NAMALWA (cell line): Measurements from ENCODE around the gene DCAF5.

Source experiments
- DNase-seq: peaks from one replicate; pipeline ENCODE4 v3.0.0-alpha.2; 2015; ENCODE audit warnings: low spot score

DCAF5 gene

GRCh38 chr14:69139743-69140142 is 13.2 kb downstream of the DCAF5 start:
- no peak for DNase-seq

GRCh38 chr14:69137843-69138535 is 14.9 kb downstream of the DCAF5 start:
- DNase-seq, result no peak

DNA sequence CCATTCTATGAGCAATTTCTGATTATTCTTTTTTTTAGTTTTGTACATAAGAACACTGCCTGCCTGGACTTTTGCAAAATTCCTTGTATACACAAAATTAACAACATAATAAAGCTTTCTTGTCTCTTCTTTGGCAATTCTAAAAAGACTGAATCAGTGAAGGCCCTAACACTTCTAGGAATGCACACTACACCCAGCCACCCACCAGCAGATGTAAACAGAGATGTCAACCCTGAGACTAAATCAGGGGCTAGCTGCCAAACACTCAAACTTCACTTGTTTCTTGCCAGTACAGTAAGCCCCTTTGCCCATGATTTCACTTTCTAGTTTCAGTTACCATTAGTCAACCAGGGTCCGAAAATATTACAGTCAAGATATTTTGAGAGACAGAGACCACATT is 15.5 kb downstream of the DCAF5 start:
- DNase-seq, result no peak

DNA sequence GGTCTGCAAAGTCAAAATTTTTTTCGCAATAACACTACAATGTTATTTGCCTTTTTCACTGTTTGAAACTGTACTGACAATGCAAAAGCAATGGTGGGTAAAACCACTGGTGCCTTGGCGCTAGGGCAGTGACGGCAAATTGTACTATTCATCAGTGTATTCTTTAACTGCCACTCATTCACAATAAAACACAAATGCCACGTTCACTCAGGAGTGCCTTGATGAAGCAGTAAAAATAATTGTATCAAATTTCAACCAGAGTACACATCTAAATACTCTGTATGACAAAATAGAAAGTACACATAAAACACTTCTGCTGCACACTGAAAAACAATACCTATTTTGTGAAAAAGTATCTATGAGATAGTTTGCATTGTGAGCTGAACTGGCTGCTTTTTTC is 17.8 kb downstream of the DCAF5 start:
- DNase-seq, result no peak

GRCh38 chr14:69133206-69134125 is 19.5 kb downstream of the DCAF5 start:
- no peak for DNase-seq

DNA sequence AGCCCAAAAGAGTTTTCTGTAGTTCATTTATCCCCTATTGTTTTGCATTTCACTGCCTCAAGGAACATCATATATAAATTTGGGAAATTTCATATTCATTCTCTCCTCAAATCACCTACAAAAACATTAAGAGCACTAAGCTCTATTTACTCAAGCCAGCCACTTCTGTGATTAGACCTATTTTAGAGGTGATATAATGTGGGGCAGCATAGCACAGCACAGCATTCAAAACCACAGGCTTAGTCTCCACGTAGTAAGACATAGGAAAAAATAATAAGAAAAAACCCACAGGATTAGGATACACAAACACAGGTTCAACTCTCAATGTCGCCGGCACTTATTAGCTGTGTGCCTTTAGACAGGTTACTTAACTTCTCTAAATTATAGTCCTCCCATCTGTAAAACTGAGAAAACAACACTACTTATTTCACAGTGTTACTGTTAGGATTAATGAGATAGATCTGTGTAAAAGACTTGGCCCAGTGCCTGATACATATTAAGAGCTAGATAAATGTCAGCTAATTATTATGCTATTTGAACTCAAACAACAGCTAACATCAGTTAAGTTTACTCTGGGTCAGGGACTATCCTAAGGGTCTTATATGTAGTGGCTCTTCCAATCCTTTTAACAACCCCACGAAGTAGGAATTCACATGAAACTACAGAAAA is 20.3 kb downstream of the DCAF5 start:
- DNase-seq, result no peak

DNA sequence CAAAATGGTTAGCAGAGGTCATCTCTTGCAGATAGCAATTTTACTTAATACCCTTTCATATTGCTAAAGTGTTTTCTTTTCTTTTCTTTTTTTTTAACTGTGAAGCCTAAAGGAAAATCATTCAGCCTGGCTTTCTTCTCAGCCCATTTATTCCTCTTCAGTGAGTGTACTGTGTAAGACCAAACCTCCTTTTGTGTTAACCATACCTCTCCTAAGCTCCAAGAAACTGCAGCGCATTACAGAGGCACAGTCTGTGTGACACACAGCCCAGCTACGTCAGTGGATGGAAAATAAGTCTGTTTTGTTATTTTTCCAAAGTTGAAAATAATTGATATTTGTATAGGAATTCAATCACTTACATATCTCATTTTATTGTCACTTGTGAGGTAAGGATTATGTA is 21.7 kb downstream of the DCAF5 start:
- no peak for DNase-seq

- DNase-seq, result peak; percentile 71
Measured at GRCh38 chr14:69129264-69129880, 23.5 kb downstream of the DCAF5 start.

- no peak for DNase-seq
Measured at GRCh38 chr14:69118305-69118704, 34.6 kb downstream of the DCAF5 start.

DNA sequence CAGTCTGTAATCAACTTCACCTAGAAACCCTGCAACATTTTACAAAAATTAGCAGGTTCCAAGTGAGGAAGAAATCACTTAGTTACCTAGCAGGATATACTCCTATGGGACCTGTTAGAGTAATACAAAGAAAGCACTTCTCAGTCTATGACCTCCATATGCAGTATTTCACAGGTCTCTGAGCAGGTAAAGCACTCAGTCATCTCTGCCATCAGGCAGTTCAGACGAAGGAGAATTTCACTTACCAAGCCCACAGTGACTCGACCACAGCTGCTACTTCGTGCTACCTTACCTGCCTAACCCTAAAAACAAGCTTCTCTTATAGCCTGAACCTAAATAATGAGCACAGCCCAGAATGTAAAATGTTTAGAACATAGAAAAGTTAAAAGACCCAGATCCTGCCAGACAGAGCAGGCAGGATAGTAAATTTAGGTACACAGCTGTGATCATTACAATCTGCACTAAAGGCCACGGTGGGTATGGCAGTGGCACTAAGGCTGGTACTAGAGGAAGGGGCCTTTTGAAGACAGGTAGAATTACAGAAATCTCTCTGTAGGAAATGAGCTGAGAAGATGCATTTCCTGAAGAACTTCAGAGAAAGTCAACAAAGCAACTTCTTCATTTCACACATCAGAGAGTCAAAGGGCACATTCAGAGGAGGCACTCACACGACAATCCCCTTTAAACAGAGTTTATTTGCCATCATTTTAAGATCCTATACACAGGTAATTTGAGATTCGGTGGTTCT is 35.7 kb downstream of the DCAF5 start:
- no peak for DNase-seq

DNA sequence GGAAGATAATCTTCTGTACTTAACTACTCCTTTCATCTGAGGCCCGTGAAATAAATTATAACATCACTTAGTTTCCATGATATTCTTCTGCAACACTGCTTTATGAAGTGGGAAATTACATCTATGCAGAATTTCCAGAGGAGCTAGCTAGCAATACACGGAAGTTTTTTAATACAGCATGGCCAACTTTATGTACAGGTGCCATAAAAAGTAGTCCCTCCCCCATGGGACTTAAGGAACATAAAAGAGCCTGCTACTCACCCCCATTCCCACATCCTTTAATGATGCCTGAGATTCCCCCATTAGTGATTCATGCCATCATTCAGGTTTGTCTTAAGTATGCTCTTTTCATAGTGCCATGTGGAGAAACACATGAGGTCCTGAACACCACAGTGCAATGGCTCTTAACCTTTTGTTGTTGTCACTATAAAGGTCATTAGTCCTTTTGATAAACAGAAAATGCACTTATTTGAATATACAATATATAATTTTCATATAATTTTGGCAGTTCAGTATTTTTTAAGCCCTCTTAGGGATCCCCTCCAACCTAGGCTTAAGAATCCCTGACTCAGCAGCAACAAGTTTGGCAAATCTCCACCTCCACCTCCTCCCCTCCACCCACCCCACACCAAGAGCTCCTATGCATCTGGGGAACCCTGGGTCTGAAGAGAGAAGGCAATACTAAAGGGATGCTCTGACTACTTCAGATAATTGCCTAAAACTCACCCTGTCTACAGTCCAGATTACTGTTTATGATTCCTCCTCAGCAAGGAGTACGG is 37.3 kb downstream of the DCAF5 start:
- no peak for DNase-seq

- DNase-seq, result no peak
Measured at GRCh38 chr14:69114763-69115162, 38.2 kb downstream of the DCAF5 start.

GRCh38 chr14:69108358-69108757 is 44.6 kb downstream of the DCAF5 start:
- no peak for DNase-seq

GRCh38 chr14:69107407-69108003 is 45.4 kb downstream of the DCAF5 start:
- peak; percentile 52 for DNase-seq

- DNase-seq, result no peak
Measured at GRCh38 chr14:69106451-69106850, 46.5 kb downstream of the DCAF5 start.

- no peak for DNase-seq
Measured at GRCh38 chr14:69105326-69105725, 47.6 kb downstream of the DCAF5 start.

DNA sequence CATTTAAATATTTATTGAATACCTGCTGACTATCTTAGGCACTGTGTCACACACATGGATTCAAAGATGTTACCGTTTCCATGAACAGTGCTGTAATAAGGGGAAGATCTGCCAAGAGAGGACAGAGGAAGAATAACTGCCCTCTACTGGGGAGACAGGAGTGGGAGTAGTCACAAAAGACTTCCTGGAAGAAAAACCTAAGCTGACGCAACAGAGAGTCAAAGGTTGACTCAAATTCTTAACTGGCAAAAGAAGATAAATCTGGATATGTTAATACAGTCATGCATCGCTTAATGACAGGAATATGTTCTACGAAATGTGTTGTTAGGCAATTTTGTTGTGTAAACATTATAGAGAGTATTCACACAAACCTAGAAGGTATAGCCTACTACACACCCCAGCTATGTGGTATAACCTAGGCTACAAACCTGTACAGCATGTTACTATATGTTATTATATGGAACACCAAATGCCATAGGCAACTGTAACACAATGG is 51.5 kb downstream of the DCAF5 start:
- peak; percentile 11 for DNase-seq

- DNase-seq, result no peak
Measured at GRCh38 chr14:69097974-69098373, 54.9 kb downstream of the DCAF5 start.

DNA sequence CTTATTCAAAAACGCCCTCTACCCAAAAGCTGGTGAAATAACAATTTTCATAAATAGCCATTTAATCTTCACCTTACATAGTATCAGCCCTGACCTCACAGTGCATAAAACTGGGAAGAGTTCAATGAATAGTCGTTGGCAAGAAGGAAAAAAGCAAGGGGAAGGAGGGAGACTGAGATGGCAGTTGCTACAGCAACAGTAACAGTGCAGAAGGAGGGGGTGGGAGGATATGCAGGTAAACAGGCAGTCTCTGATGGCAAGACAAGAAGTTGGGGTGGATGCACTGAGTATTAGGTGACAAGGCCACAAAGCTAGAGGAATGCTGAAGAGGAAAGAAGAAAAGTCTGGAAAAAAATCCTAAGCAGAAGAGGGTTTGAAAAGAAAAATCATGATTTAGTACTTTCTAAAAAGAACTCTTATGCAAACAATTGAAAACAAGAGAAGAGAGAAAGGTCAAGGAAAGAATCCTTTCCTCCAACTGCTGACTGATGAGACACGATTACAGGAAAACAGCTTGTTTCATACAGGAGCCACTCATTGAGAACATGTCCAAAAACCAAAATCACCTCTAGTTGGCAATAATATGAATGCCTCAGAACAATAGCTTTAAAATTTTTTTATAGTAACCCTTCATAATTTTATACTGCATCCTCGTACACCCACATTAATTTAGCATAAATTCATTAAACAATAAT is 56.0 kb downstream of the DCAF5 start:
- DNase-seq, result no peak

- no peak for DNase-seq
Measured at GRCh38 chr14:69096246-69096645, 56.7 kb downstream of the DCAF5 start.
